HG03139 (cell line): ENCODE results near the gene FAM89B.

ENCODE experiments used
- ATAC-seq: cut with Tn5 transposase; IDR thresholded peaks from one replicate; pipeline ENCODE4 v1.9.1; 2021; ENCODE audit not compliant: unreplicated experiment

Gene FAM89B

DNA sequence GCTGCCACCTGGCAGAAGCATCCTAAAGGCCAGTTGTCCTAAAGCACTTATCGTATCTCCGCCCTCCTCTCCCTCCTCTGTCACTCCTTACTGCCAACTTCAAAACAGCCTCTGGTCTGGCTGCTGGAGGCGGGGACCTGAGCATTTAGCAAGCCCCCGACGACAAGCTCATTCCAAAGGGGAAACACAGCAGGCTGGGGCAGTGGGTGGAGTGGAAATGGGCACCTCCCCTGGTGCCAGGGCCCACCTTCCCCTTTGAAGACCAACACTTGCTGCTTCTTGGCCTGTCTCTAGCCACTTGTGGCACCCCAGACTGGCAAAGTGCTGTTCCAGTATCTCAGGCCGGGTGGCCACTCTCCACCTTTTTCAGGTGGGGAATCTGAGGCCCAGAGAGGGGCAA lies 38.1 kb downstream of the FAM89B start:
- ATAC-seq, result no peak

DNA sequence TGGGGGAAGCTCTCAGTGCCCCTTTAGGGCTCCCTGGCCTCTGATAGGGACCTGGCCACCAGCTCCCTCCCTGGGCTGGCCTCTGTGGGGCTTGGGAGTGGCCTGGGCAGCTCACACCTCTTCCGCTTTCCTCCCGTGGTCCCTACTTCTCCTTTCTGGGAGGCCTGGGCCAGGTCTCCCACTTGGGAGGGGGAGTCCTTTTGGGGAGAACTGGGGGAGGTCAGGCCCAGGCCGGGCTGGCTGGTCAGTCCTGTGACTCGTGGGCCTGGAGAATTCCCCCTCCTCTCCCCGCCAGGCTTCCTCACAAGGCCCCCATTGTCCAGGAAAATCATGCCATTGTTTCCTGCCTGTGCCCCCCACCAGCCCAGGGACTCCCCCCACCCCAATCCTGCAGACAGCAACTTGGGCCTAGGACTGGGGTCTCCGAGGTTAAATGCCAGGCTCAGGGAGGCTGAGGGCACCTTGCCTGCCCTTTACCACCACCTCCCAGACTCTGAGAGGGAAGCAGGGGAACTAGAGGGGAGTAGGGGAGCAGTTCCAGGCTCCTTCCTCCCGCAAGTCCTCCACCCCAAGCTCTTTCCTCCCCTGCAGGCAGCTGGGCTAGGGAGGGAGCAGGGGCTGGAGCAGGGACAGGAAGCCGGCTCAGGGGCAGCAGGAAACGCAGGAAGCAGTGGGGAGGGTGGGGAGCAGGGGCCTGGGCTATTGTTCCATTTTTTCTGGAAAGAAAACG lies 38.9 kb downstream of the FAM89B start:
- no peak for ATAC-seq

DNA sequence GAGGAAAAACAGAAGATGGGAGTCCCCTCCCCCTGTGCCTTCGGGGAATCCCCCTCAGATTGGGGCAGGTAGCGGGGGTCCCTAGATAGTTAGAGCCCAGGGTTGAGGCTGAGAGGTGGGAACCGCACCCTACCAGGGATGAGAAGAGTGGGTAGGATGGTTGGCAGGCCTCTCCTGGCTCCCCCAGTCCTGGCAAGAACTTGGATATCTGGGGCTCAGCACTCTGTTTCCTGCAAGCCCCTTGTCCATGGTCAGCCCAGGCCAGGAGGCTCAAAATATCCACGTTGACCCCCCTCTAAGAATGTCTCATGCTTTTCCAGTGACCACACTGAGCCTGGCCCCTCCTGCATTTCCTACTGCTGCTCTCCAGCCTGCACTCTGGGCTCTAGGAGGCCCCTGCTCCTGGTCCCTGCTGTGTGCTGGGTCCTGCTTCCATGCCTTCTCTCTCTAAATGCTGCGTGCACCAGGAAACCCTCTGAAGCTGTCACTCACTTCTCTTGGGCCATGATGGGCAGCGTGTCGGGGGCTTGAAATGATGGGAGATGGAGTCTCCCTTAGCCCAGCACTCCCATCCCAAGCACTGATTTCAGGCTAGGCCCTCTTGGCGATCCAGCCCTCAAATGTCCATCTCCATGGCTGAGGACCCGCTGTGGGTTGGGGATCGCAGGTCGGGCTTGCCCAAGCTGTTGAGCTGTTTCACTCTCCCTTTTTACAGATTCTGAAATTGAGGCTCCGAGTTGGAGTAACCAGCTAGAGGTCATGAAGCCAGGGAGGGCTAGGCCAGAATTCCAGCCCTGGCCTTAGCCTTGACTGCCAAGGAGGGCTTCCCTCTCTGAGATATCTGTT lies 39.6 kb downstream of the FAM89B start:
- ATAC-seq, result no peak

DNA sequence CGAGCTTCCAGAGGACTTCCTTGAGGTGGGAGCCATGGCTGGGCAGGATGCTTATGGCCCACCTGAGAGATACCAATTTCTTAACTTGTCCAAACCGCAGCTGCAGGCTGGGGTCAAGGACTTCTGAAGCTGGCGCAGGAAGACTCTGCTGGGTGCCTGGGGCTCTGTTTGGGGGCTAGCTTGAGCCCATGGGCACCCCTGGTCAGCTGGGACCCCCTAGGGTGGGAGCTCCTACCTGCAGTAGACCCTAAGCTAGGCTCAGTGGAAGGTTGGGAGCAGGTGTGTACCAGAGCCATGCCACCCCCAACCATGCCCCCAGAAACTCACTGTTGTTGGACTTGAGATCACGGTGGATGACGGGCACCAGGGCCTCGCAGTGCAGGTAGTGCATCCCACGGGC lies 40.4 kb downstream of the FAM89B start:
- ATAC-seq, result no peak

DNA sequence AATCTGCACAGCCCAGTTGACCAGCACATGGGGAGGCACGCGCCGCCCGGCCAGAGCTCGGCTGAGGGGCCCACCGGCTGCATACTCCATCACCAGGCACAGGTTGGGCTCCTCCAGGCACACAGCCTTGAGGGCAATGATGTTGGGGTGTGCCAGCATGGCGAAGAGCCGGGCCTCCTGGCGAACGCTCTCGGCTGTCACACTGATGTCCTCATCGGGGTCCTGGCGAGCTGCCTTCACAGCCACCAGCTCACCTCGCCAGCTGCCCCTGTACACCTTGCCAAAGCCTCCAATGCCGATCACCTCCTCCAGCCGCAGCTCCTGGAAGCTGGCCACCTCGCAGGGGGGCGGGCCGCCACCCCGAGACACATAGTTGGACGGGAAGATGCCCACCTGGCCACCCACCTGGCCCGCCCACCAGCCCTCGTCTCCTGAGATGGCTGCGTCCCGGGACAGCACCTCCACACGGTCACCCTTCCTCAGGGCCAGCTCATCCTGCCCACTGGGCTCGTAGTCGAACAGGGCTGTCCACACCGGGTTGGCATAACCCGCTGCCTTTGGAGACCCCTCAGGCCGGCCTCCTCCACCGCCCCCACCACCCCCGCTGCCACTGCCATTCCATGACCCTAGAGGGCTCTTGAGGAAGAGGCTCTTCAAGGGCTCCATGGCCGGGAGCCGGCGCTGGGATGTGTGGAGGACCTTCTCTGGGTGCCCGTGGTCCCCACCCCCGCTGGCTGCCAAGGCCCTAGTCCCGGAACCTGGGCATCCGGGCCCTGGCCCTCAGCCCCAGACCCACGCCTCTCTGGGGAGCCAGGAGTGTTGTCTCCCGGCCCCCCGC lies 41.0 kb downstream of the FAM89B start:
- ATAC-seq, result no peak

DNA sequence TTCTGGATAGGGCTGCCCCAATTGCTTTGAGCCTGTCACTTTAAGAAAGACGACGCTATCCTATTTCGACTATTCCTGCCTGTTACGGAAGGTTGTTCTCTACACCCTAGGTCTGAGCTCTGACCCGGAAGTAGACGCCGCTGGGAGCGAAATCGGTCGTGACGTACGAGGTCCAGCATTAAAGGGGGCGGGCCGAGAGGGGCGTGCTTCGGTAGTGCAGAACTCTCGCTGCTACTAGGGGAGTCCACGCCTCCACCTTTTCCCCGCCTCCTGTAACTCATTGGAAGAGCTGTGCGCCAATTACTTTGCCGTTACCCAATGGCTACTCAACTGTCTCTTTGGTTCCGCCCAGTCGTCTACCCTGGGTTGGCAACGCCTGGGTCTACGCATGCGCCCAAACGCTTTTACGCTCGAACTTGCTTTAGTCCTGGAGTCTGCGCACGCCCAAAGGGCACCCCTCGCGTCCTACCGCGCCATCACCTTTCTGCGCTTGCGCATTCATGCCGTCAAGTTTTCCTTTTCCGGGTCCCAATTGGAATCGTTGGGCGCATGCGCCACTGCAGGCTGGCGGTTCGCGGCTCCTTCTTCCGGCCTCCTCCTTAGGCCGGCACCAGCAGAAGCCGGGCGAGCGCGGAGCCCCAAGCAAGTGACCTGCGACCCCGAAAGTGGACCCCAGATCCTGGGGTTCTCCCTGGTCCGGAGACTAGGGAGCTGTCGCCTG lies 43.1 kb downstream of the FAM89B start, which contains the start of gene PCNX3:
Gene PCNX3, plus strand, starts transcription at position 548 of the 721 bp plus-strand sequence. CDS start 536 bp downstream, outside the sequence.
- ATAC-seq, result peak; percentile 73

DNA sequence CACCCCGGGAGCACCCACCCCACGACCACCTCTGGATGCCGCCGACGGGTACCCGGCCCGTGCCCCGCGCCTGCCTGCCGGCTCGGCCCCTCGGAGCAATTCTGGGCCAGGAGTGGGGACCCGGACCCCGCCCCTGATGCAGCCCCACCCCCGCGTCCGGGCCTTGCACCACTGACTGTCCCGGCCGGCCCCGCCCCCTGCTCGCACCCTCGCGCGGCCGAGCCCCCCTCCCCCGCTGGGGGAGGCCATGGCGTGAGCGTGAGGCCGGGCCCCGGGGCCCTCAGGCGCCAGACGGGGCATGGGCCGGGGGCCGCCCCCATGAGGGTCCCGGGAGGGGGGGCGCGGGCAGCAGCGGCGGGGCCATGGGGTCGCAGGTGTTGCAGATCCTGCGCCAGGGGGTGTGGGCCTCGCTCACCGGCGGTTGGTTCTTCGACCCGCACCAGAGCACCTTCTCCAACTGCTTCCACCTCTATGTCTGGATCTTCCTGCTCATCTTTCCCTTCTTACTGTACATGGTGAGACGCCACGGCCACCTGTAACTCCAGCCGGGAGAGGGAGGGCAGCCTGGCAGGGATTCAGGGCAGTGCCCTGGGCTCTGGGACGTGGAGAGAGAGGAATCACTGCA lies 43.7 kb downstream of the FAM89B start:
- peak; percentile 3 for ATAC-seq

DNA sequence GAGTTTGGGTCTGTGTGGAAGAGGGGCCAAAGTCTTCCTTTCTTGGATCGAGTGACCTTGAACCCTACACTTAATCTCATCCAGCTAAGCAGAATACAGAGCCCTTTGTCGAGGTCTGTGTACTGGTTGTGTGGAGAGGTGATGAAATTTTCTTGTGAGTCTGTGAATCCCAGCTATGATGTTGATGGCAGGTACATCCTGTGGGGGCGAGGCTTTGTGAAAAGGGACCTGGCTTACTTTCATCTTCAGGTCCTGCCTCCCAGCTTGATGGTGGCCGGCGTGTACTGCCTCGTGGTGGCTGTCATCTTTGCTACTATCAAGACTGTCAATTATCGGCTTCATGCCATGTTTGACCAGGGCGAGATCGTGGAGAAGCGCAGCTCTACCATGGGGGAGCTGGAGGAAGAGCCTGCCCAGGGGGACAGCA lies 44.2 kb downstream of the FAM89B start:
- no peak for ATAC-seq

DNA sequence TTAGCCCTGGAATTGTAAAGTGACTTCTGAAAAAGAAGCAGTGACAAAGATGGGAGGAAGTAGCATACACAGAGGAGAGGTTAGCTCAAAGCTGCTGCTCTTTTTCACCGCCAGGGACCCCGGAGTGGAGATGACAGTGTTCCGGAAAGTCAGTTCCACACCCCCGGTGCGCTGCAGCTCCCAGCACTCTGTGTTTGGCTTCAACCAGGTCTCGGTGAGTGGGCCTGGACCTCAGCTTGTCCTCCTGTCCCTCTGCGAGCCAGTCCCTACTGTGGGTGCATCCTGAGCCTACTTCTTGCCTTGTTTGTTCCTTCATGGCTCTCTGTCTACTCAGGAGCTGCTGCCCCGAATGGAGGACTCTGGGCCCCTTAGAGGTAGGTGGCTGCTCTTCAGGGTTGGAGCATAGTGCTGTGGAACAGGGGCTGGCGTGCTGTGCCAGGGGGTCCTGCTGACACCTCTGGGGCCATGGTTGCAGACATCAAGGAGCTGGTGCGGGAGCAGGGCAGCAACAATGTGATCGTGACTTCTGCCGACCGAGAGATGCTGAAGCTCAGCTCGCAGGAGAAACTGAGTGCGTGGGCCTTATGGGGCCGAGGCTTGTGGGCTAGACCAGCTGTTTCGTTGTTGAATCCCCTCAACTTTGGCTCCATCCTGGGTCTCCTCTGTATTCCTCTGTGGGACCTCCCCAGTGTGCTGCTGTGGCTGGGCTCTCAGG lies 45.0 kb downstream of the FAM89B start:
- ATAC-seq, result no peak

DNA sequence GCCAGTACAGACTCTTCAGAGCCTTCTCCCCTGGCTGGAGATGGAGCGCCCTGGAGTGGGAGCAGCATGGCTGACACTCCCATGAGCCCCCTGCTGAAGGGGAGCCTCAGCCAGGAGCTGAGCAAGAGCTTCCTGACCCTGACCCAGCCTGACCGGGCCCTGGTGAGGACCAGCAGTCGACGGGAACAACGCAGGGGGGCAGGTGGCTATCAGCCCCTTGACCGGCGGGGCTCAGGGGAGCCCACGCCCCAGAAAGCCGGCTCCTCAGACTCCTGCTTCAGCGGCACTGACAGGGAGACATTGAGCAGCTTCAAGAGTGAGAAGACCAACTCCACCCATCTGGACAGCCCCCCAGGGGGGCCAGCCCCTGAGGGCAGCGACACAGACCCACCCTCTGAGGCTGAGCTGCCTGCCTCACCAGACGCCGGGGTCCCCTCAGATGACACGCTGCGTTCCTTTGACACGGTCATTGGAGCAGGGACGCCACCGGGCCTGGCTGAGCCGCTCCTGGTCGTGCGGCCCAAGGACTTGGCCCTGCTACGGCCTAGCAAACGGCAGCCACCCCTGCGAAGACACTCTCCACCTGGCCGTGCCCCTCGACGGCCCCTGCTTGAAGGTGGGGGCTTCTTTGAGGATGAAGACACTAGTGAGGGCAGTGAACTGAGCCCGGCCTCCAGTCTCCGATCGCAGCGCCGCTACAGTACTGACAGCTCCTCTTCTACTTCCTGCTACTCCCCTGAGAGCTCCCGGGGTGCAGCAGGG lies 45.8 kb downstream of the FAM89B start:
- ATAC-seq, result no peak

DNA sequence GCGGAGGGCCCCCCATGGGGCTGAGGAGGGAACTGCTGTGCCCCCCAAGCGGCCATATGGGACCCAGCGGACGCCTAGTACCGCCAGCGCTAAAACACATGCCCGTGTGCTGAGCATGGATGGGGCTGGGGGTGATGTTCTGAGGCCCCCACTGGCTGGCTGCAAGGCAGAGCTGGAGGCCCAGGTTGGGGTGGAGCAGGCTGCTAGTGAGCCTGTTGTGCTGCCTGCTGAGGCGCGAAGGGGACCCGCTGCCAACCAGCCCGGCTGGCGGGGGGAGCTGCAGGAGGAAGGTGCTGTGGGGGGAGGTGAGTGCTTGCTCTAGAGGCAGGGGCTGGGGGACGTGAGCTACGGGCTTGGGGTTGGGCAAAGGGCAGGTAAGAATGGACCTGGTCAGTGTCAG lies 46.4 kb downstream of the FAM89B start:
- ATAC-seq, result no peak

DNA sequence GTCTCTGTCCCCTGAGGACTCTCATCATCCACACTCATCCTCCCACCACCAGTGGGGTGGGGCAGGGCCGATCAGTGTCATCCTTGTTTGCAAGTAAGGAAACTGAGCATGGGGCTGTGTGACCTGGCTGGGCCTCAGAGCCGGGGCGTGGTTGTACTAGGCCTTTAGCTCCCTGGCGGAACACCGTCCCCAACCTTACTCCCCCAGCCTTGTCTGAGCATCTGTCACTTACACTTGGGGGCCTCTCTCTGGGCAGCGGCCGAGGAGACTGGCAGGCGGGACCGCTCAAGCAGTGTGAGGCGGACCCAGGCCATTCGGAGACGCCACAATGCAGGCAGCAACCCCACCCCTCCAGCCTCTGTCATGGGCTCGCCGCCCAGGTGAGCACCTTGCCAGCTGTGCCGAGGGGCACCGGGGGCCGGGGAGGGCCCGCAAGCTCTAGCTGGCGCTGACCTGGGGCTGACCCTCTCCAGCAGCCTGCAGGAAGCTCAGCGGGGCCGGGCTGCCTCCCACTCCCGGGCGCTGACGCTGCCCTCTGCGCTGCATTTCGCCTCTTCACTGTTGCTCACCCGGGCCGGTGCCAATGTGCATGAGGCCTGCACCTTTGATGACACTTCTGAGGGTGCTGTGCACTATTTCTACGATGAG lies 47.1 kb downstream of the FAM89B start:
- no peak for ATAC-seq

DNA sequence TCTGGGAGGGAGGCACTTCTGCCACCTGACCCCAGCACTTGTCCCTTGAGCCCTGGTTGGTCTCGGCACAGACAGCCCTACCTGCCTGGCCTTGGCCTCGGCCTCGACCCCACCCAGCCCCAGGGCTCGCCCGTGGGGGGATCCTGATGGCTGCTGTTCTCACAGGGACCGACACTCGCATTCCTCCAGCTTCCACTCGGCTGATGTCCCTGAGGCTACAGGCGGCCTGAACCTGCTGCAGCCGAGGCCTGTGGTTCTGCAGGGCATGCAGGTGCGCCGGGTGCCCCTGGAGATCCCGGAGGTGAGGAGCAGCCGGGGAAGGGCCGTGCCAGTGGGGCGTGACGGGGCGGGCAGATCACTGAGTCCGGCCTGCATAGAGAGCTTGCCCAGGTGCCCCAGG lies 48.3 kb downstream of the FAM89B start:
- ATAC-seq, result no peak

DNA sequence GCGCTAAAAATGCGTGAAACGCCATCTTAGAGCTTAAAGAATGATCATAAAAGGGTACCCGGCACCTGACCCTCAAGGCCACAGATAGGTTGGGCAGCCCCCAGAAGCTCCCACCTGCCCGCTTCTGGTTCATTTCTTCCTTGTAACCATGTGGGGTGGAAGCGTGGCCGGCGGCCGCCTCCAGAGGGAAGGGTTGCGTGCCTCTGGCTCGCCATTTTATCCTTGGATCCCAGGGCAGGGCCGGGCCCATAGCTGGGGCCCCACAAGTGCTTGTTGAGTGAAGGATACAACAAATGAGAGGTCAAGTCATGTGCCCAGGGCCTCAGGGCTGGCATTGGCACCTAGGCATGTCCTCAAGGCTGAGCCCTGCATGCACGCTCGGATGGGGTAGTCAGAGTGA lies 49.1 kb downstream of the FAM89B start:
- ATAC-seq, result no peak

DNA sequence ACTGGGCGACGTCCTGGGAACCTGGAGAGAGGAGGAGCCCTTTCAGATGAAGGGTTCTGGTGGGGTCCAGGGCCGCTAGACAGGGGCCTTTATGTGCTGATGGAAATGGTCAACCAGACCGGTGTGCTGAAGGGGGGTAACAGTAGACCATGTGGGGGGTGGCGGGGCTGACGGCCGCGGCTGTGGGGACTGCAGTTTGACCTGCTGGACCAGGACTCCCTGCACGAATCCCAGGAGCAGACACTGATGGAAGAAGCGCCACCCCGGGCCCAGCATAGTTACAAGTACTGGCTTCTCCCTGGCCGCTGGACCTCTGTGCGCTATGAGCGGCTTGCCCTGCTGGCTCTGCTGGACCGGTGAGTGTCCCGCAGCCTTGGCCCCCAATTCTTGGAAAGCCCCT lies 49.7 kb downstream of the FAM89B start:
- no peak for ATAC-seq

DNA sequence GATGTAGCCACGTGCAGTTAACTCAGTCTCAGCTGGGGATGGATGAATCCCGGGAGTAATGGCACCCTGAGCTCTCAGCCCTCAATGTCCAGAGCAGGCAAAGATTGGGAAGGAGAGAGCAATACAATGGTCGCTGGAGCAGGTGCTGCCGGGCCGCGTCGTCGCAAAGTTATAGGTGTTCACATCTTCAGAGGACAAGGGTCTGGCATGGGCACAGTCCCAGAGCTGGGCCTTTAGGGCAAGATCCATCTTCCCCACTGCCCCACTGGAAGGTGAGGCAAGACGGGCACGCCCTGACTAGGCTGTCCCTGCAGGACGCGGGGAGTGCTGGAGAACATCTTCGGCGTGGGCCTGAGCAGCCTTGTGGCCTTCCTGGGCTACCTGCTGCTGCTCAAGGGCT lies 50.8 kb downstream of the FAM89B start:
- ATAC-seq, result no peak
